GM21737 (cell line): ENCODE results near the gene ATP5ME.
"Not testable (repeated sequence)": the region's sequence is repeated elsewhere in the genome, so short reads cannot be mapped to it uniquely, and the experiment has no call there.

Experiments
- ATAC-seq: cut with Tn5 transposase; IDR thresholded peaks from one replicate; pipeline ENCODE4 v1.9.1; 2021; ENCODE audit warnings: mild to moderate bottlenecking, moderate library complexity; ENCODE audit not compliant: unreplicated experiment

Gene ATP5ME

DNA sequence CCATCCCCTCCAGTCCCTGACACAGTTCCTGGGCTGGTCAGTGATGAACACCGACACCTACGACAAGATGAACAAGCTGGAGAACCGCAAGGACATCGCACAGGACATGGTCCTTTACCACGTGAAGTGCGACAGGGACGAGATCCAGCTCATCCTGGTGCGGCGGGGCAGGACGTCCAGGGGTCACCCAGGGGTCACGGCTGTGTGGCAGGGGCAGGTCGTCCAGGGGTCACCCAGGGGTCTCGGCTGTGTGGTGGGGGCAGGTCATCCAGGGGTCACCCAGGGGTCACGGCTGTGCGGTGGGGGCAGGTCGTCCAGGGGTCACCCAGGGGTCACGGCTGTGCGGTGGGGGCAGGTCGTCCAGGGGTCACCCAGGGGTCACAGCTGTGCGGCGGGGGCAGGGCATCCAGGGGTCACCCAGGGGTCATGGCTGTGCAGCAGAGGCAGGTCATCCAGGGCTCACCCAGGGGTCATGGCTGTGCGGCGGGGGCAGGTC, 16.7 kb downstream of the ATP5ME start:
- no peak for ATAC-seq

DNA sequence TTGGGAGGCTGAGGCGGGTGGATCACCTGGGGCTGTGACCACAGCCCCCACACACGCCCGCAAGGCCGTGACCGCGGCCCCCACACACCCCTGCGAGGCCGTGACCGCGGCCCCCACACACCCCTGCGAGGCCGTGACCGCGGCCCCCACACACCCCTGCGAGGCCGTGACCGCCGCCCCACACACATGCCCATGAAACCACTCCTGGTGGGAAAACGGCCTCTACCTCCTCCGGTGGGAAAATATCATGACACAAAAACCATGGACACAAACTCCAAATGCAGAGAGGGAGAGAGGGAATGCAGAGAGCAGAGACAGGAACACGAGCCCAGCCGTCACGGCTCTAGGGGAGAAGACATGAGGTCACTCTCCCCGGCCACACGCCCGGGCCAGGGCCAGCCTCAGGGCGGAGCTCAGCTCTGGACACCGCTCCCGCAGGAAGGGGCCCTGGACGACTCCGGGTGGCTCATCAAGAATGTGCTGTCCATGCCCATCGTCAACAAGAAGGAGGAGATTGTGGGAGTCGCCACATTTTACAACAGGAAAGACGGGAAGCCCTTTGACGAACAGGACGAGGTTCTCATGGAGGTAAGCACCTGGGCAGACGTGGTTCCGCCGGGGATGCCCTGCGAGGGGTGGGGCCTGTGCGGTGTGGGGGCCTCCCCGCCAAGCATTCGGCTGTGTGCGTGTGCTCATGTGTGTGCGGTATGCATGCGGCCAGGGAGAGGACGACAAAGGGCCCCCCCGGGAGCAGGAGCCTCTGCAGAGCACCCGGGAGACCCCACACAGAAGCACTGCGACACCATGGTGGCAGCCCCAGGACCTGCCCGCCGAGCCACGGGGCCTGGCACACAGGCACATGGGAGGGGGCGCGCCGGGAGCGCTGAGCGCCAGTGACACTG, 17.4 kb downstream of the ATP5ME start:
- ATAC-seq, result no peak

DNA sequence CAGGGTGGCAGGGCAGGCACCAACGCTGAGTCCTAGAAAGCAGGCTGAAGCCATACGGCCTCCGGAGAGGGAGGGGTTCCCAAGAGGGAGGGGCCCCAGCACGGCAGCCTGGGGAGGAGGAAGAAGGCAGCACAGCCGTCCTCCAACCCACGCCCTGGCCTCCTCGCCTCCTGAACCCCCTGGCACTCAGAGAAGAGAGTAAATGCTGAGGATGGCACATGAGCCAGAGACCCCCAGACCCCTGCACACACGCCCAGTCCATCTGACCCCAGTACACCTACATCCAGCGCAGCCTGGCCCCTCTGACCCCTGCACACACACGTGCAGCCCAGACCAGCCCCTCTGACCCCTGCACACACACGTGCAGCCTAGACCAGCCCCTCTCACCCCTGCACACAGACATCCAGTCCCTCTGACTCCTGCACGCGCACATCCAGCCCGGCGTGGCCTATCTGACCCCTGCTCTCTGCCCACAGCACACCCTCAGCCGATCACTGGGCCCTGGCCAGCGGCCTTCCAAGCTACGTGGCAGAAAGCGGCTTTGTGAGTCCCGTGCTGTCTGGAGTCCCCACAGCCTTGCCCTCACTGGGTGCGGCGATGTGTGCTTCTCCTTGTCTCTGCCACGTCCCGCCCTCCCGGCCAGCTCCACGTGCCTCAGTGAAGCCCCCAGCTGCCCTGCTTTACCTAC, 18.5 kb downstream of the ATP5ME start:
- no peak for ATAC-seq

DNA sequence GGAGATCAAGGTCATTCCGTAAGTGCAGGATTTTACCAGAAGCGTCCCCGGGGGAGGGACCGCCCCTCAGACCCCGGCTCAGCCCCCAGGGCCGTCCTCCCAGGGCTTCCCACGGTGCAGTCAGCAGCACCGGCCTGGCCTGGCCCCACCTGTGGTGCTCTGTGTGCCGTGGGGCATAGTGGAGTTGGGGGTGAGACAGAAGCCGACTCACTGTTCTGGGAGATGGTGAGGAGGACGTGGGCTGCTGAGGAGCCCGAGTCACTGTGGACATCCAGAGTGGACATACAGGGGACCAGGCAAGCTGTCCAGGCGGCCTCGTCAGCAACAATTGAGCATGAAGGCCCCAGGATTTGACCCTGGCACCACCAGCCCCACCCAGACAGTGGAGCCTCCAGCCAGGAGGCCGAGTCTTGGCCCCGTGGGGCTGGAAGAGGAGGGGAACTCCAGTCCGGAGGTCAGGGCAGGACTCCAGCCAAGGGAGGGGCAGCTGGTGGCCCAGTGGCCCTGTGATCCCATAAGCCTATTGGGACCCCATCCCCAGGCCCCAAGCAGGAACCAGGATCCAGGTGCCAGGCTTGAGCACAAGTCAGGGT, 19.1 kb downstream of the ATP5ME start:
- ATAC-seq, result no peak

DNA sequence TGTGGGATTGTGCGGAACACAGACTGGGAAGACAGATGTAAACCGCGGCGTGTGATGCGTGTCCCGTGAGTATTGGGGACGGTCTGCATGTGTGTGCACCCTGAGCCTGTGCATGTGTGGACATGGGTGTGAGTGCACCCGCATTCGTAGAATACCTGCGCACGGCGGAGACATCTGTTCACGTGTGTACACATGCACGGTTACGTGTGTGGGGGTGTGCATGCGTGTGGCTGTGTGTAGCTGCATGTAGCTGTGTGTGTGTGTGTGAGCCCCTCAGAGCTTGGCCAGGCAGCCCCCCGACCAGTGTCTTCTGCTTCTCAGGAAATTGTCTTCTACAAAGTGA, 19.6 kb downstream of the ATP5ME start:
- ATAC-seq, result no peak

DNA sequence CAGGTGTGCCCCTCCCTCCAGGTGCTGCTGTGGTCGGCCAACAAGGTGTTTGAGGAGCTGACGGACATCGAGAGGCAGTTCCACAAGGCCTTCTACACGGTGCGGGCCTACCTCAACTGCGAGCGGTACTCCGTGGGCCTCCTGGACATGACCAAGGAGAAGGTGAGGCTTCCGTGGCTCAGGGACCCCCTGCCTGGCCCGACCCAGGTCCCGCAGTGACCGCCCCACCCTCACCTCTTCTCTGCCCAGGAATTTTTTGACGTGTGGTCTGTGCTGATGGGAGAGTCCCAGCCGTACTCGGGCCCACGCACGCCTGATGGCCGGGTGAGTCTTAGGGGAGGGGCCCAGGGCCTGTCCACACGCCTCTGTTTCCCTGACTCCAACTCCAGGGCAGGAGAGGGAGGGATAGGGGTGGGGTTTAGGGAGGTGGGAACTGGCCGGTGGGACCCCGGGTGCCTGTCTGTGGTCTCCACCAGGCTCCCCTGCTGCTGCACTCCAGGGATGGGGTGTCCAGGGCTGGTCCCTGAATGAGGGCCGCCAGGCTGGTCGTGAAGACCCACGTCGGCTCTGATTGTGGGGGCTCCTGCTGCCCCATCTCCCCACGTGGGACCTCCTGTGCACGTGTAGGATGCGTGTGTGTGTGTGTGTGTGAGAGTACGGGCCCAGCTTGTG, 20.1 kb downstream of the ATP5ME start:
- no peak for ATAC-seq

DNA sequence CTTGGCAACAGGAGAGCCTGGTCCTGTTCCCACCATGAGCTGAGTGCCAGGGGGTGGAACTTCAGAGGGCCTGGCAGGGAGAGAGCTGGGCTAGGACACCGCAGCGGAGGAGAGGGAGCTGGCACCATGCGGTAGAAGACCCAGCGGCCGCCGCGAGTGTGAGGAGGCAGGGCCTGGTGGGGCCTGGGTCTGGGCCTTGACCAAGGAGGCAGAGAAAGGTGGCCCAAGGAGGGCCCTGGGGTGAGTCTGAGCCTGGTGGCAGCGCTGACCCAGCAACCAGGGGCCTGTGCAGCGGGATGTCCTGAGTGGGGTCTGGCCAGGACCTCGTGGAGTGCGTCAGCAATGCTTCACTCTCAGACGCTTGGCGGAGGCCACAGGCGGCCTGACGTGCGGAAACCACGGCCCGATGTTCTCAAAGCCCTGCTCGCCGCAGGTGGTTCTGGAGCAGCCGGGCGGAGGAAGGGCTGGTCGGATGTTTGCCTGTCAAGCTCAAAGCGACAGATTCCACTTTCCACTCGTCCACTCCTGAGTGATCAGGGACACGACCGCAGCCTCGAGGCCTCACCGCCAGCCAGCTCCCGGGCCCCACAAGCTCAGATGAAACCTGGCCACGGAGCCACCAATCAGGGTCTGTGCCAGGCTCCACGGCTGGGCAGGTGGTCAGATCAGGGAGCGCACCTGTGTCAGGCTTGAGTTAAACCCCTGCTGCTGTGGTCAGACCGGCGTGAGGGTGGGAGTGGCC, 20.8 kb downstream of the ATP5ME start:
- ATAC-seq, result no peak

DNA sequence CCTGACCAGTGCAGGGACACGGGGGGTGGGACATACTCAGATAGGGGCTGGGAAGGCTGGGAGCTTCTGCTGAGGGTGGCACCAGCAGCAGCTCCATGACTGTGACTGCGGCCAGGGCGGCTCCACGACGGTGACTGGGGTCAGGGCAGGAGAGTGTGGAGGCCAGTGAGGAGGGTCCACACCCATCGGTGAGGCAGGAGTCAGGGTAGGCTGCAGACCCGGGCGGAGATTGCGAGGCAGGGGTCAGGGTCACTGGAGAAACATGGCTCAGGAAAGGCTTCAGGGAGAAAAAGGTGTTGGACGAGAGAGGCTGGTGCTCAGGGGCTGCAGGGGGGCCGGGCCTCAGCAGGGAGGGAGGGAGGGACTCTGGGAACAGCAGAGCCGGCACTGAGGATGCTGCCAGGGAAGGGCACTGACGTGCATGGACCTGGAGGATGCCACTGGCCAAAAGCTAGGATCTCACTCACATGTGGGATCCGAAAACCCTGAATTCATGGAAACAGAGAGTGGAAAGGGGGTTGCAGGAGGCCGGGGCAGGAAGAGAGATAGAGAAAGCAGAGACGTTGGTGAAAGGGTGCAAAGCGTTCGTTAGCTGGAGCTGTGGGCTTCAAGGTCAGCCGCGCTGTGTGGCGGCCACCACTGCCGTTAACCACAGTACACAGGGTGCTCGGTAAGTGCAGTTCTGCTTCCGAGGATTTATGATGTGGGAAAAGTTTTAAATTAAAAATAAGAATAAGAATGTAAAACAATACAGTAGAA, 22.0 kb downstream of the ATP5ME start:
- ATAC-seq, result no peak

DNA sequence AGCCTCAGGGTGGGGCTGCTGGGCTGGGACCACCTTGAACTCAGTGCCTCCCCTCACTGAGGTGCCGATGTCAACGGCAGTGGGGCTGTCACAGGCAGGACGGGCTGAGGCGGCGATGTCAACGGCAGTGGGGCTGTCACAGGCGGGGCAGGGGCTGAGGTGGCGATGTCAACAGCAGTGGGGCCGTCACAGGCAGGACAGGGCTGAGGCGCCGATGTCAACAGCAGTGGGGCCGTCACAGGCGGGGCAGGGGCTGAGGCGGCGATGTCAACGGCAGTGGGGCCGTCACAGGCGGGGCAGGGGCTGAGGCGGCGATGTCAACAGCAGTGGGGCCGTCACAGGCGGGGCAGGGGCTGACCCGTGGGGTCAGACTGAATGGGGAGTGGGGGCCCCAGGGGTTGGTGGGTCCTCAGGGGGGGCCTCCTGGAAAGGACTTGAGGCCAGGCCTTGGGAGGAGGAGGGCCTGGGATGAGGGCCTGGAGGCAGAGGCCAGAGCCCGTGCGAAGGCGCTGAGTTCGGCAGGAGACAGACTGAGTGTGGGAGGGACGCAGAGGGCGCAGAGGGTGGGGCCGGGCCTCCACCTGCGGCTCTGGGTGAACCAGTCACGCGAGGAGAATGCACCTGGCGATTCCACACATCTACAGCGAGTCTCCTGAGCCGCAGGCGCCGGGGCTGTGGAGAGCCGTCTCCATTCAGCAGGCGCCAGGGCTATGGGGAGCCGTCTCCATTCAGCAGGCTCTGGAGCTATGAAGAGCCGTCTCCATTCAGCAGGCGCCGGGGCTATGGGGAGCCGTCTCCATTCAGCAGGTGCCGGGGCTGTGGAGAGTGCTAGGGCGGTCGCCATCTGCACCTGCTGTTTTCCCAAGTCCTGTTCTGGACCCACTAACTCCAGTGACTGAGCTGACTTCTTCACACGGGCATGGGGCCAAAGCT, 22.9 kb downstream of the ATP5ME start:
- ATAC-seq, result no peak

DNA sequence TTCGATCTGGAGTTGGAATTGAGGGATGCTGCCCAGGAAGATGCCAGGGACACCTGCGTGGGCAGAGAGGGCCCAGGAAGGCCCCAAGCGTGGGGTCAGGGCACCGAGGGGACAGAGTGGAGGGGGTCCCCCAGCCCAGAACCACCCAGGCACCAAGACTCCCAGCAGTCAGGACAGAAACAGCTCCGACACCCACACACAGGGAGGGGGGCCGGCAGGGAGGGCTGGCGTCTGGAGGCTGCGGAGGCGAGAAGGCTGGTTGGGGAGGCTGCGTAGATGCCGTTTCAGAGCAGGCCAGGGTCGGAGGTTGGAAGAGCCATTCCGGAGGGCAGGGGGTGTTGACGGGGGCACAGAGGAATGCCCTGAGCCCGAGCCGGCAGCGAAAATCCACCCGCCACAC, 23.6 kb downstream of the ATP5ME start:
- no peak for ATAC-seq

DNA sequence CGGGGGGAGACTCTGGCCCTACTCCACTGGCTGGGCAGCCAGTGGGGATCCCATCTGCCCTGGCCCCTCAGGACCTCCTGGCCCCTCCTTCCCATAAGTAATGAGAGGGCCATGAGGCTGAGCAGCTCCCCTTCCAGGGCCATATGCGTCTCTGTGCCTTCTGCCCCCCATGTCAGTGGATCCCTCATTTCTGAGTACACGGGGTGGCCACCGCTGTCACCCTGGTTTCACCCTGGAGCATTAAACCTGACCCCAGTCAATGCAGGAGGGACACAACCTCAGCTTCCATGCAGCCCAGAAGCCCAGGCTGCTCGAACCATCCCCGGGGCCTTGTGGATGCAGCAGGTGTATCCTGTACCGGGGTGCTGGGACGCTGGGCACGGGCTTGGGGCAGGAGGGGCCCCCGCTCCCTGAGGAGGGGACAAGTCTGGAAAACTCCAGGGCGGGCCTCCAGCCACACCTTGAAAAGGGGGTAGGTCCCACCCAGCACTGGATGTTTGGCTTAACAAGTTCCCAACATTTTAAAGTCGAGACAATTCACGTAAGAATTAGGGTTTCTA, 24.2 kb downstream of the ATP5ME start:
- no peak for ATAC-seq

DNA sequence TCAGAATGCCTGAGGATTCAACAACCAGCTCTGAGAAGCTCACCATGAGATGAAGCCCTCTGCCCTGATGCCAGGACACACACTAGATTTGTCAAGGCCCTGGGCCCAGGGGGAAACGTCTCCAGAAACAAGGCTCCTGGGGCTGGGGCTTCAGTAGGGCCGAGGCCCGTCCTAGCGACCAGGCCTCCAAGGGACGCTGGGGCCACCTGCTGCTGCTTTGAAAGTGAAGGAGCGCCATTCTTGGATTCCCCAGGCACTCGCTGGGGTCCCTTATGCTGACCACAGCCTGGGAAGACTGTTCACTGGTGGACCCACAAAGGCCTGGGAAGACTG, 24.8 kb downstream of the ATP5ME start:
- ATAC-seq, result no peak

DNA sequence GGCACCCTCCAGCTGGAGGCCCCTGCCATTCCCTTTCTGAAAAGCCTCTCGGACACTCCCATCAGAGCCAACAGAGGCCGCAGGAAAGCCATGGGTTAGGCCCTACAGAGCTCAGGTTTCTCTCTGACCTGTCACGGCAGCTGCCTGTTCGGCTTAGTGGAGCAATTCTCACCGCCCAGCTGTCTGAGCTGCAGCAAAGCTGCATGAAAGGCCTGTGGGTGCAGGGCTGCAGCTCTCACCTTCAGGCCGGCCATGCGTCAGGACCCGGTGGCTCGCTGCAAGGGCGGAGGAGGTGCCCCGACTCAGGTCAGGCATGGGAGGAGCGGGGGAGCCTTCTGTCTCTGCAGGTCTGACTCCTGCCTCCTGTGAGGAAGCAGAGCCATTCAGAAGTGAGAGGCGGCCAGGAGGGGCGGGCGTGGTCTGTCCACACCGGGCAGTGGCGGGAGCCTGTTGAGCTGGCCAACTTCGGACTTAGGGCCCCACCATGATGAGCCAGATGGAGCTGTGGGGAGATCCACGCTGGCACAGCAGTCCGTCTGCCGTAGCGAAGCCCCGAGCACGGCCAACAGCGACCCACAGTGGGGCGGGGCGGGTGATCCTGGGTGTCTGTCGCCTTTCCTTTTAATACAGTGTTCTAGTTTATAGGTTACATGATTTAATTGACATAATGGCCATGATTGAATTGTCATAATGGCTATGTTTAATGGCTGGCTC, 25.3 kb downstream of the ATP5ME start:
- no peak for ATAC-seq

DNA sequence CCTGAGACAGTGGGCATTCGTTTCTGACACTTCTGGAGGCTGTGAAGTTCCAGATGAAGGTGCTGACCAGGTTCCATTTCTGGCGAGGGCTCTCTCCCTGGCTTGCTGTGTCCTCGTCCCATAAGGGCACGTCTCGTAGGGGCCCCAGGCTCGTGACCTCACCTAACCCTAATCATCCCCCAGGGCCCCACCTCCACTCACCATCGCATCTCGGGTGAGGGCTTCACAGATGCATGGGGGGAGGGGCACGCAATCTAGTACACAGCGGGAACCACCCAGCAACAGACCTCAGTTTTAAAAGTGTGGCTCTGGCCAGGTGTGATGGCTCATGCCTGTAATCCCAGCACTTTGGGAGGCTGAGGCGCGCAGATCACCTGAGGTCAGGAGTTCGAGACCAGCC, 26.6 kb downstream of the ATP5ME start:
- no peak for ATAC-seq

DNA sequence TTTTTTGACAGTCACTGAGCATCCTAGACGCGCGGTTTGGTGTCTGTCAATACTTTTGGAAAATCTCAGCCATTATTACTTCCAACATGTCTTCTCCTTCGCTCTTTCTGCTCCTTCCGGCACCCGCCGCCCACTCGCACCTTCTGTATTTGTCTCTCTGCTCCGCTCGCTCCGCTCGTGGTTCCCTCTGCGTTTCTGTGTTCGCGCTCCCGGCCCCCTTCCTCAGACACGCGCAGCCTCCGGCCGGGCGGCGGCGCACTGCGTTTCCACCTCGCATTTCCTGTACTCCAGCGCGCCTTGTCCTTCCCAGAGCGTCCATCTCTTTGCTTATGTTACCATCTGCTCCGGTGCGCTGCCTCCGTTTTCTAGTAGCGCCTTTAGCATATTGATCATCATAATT, 27.6 kb downstream of the ATP5ME start:
- ATAC-seq, result no peak

DNA sequence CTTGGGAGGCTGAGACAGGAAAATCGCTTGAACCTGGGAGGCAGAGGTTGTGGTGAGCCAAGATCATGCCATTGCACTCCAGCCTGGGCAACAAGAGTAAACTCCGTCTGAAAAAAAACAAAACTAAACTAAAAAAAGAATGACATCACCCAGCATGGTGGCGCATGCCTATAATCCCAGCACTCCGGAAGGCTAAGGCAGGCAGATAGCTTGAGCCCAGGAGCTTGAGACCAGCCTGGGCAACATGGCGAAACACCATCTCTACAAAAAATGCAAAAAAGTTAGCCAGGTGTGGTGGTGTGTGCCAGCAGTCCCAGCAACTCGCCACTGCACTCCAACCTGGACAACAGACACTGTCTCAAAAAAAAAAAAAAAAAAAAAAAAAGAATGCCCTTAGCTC, 31.7 kb downstream of the ATP5ME start:
- not testable (repeated sequence) for ATAC-seq

DNA sequence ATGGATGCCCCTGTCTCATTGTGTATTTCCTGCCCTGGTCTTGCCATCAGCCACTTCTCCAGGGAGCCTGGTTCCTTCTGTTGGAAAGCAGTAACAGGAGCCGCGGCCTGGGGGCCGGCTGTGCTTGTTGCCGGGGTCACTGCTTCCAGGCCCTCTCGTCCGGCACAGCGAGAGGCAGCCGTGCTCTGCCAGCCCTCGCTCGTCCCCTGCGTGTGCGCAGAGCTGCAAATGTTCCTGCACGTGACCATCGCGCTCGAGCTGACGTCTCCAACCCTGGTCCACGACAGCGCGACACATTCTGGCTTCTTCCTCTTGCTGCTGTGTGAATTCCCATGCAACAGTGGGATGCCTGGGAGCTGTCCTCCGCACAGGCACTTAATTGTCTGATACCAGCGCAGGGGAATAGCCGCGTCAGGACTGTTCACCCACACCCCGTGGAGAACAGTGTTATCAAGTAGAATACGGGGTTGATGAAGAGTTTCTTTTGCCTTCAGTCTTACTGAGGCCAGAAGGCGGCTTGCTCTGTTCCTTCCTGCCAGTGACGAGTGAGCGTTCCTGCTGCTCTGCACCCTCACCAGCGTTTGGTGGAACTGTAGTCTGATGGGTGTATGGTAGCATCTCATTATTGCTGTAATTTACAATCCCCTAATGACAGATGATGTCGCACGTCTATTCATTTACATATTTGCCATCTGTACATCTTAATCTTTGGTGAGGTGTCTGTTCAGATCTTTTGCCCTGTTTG, 36.4 kb downstream of the ATP5ME start:
- no peak for ATAC-seq
